ENCODE data around the gene SPATA21.
"Not testable (repeated sequence)": the region's sequence is repeated elsewhere in the genome, so short reads cannot be mapped to it uniquely, and the experiment has no call there.

SPATA21 gene

DNA sequence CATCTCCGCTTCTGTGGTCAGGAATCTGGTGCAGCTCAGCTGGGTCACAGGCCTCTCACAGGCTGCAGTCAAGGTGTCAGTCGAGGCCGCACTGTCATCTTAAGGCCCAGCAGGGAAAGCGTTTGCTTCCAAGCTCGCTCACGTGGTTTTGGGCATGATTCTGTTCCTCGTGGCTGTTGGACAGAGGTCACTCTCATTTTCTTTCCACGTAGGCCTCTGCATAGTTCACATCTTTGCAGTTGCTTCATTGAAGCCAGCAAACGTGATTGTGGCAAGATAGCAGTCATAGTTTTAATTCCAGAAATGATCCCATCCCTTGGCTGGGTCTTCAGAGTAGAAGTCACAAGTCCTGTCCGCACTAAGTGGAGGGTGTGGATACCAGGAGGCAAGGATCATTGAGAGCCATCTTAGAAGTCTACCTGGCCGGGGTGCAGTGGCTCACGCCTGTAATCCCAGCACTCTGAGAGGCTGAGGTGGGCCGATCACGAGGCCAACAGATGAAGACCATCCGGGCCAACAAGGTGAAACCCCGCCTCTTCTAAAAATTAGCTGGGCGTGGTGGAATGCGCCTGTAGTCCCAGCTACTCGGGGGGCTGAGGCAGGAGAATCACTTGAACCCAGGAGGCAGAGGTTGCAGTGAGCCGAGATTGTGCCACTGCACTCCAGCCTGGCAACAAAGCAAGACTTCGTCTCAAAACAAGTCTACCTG lies 27.8 kb upstream of the SPATA21 start:
- TF ChIP-seq CTCF (IDR thresholded peaks at IDR 0.05; ENCODE audit: insufficient read depth, low read length, poor library complexity, severe bottlenecking) = no peak
- no peaks in the 10 kb centered on the region for H3K27me3 ChIP-seq (replicated peaks; ENCODE audit: control insufficient read depth, insufficient read depth, low read length)
- peaks cover 17% of the 10 kb centered on the region for H3K36me3 ChIP-seq (ENCODE audit: control insufficient read depth, insufficient read depth, low read length)
- DNase-seq (ENCODE audit: extremely low read depth, insufficient read length) = no peak
- no peak overlapping the region for H3K4me3 ChIP-seq (replicated peaks; ENCODE audit: low read depth, low read length)

- TF ChIP-seq CTCF (IDR thresholded peaks at IDR 0.05; ENCODE audit: insufficient read depth, low read length, poor library complexity, severe bottlenecking) = no peak
- Histone ChIP-seq H3K36me3 (ENCODE audit: control insufficient read depth, insufficient read depth, low read length) (peaks cover 24% of the 10 kb centered on the region), H3K4me3 (replicated peaks; ENCODE audit: low read depth, low read length) (no peak overlapping the region), H3K27me3 (replicated peaks; ENCODE audit: control insufficient read depth, insufficient read depth, low read length) (no peaks in the 10 kb centered on the region)
- no peak for DNase-seq (ENCODE audit: extremely low read depth, insufficient read length)
Observed at GRCh38 chr1:16462773-16463330, 25.6 kb upstream of the SPATA21 start.

DNA sequence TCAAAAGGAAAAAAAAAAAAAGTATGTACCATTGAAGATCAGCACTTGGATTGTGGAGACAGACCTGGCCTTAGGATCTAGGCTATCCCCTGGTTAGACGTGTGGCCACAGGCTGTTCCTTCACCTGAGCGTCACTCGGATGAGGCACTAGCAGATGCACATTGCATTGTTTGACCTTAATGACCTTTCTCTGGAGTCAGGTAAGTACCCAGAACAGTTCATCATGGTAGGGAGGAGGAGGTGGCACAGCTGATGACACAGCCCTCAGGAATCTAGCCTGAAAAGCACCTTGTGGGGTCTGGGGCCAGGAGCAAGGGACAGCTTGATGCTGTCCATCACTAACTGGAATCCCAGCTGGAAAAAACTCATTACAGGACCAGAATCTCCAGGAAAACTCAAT lies 24.5 kb upstream of the SPATA21 start:
- TF ChIP-seq CTCF (IDR thresholded peaks at IDR 0.05; ENCODE audit: insufficient read depth, low read length, poor library complexity, severe bottlenecking) = no peak
- H3K36me3 ChIP-seq (ENCODE audit: control insufficient read depth, insufficient read depth, low read length) = peaks cover 24% of the 10 kb centered on the region
- H3K4me3 ChIP-seq (replicated peaks; ENCODE audit: low read depth, low read length) = no peak overlapping the region
- H3K27me3 ChIP-seq (replicated peaks; ENCODE audit: control insufficient read depth, insufficient read depth, low read length) = no peaks in the 10 kb centered on the region
- DNase-seq (ENCODE audit: extremely low read depth, insufficient read length) = no peak

GRCh38 chr1:16459352-16459925 lies 22.2 kb upstream of the SPATA21 start:
- H3K4me3 ChIP-seq (replicated peaks; ENCODE audit: low read depth, low read length) = no peak overlapping the region
- H3K36me3 ChIP-seq (ENCODE audit: control insufficient read depth, insufficient read depth, low read length) = peaks cover 26% of the 10 kb centered on the region
- no peak for TF ChIP-seq CTCF (IDR thresholded peaks at IDR 0.05; ENCODE audit: insufficient read depth, low read length, poor library complexity, severe bottlenecking)
- no peak for DNase-seq (ENCODE audit: extremely low read depth, insufficient read length)
- no peaks in the 10 kb centered on the region for H3K27me3 ChIP-seq (replicated peaks; ENCODE audit: control insufficient read depth, insufficient read depth, low read length)

GRCh38 chr1:16458831-16459230 lies 21.6 kb upstream of the SPATA21 start:
- H3K36me3 ChIP-seq (ENCODE audit: control insufficient read depth, insufficient read depth, low read length) = peaks cover 26% of the 10 kb centered on the region
- no peak for DNase-seq (ENCODE audit: extremely low read depth, insufficient read length)
- TF ChIP-seq CTCF (IDR thresholded peaks at IDR 0.05; ENCODE audit: insufficient read depth, low read length, poor library complexity, severe bottlenecking) = no peak
- no peaks in the 10 kb centered on the region for H3K27me3 ChIP-seq (replicated peaks; ENCODE audit: control insufficient read depth, insufficient read depth, low read length)
- no peak overlapping the region for H3K4me3 ChIP-seq (replicated peaks; ENCODE audit: low read depth, low read length)

- H3K27me3 ChIP-seq (replicated peaks; ENCODE audit: control insufficient read depth, insufficient read depth, low read length); H3K4me3 ChIP-seq (replicated peaks; ENCODE audit: low read depth, low read length); DNase-seq (ENCODE audit: extremely low read depth, insufficient read length): not testable (repeated sequence)
- peaks cover 20% of the 10 kb centered on the region for H3K36me3 ChIP-seq (ENCODE audit: control insufficient read depth, insufficient read depth, low read length)
Observed at GRCh38 chr1:16456151-16456550, 18.9 kb upstream of the SPATA21 start.

DNA sequence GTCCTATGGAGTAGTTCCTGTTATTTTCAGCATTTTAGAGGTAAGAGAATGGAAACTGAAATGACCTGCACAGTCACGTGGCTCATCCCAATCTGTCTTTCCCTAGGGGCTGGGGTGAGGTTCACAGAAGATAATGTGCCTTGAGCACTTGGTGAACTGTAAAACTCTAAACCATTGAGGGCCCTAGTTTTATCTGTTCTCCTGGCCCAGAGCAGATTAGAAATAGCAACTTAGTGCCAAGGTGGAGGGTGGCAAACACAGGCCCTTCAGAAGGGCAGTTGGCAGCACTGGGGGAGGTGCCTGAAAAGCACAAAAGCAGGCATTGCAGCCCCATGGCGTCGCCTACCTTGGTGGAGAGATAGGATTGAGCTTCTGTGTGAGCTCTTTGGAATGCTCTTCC lies 17.7 kb upstream of the SPATA21 start:
- H3K27me3 ChIP-seq (replicated peaks; ENCODE audit: control insufficient read depth, insufficient read depth, low read length); H3K4me3 ChIP-seq (replicated peaks; ENCODE audit: low read depth, low read length); DNase-seq (ENCODE audit: extremely low read depth, insufficient read length): not testable (repeated sequence)
- peaks cover 19% of the 10 kb centered on the region for H3K36me3 ChIP-seq (ENCODE audit: control insufficient read depth, insufficient read depth, low read length)
